NCI-H526 (cell line): ENCODE measurements around the gene NF2.

Experiments
- DNase-seq, 2 experiments: peaks; one replicate each; lab custom pipeline; 2025; lab: John Stamatoyannopoulos, UW

NF2 gene

DNA sequence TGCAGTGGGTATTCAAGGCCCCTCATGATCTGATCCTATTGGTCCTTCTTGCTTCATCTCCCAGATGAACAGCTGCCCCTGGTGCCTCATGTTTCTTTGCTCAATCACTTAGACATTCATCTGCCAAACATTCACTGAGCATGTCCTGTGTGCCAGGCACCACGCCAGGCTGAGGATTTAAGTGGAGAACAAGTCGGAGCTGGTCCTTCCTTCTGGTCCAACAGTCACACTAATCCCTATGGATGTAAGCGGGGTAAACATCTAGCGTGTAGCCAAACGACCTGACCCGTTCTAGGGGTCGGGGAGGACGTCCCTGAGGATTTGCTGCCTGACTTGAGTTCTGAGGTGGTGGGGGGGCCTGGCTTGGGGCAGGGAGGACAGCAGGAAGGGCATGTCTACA lies 141.5 kb downstream of the NF2 start:
- no peak for DNase-seq

DNA sequence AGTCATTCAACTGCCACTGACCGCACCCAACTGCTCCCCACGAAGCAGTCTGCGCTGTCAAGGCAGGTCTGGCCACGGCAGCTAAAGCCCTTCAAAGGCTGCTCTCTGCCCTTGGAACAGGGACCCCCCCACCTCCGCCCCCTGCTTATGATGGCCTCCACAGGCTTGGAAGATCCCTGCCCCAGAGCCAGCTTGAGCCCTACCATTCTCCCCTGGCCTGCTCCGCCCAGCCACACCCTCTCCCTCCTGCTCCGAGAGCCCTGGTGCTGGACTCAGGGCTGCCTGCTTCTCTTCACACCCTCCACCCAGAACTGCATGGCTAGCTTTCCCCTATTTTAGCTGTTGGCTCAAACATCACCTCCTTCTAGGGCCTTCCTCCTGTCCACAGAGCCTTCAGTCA lies 144.4 kb downstream of the NF2 start:
- no peak for DNase-seq
